GM21381 (cell line): ENCODE data around the gene UGT1A5.

ENCODE experiments used
- ATAC-seq: cut with Tn5 transposase; IDR thresholded peaks from one replicate; pipeline ENCODE4 v1.9.1; 2021; ENCODE audit warnings: mild to moderate bottlenecking, moderate library complexity; ENCODE audit not compliant: unreplicated experiment

Gene UGT1A5

DNA sequence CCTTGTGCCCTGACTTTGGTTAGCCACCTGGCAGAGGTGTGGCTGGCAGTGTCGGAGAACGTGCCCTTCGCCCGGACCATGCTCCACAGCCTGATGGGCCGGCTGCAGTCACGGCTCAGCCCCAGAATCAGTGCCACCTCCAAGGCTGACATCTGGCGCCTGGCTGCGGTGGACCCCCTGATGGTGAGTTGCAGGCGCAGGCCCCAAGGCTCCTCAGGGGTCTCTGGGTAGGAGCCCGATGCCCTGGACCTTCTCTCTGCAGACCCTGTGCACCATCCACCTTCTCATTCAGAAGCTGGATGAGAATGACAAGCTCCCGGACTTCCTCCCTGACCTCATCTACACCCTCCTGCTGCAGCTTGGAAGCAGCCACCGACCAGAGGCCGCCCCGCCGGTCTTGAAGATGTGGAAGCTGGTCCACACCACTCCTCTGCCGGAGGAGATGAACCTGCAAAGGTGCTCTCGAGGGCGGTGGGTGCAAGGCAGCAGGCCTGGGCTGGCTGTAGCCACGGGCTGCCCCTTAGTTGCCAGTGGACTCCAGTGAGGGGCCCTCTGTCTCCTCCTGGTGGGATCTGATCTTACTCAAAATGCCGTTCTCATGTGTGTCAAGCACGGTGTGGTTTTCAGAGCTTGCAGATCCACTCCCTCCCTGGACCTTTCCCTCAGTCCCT is 109.5 kb downstream of the UGT1A5 start:
- ATAC-seq, result no peak
